ENCODE results near the gene RGS1. TPM values are rescaled to one million over a fixed set of nuclear protein-coding genes. Genes with fewer than 3 reads are reported as not detected.

The RGS1 gene
- total RNA-seq, 1 experiment from 2014 or later: not detected

DNA sequence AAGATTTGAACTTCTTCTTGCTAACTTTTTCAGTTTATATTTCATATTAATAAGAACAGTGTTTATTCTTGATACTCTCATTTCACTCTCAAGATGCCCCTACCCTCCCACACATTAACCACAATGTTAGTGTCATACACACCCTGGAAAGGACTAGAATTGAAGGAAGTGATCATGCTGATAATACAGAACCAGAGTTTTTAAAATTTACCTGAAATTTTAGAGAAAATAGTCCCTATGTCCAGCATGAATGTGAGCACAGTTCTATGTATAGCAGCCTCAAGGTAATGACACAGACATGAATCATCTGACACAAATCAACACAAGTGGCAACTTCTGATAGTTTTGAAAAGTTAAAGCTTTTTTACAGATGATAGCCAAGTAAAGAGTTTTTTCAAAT lies 26.0 kb downstream of the RGS1 start:
- Histone ChIP-seq H3K4me2 (ENCODE audit: low read length) (peak overlapping the region; percentile 19; the same call in 1 of the 2 replicates), H2AFZ (ENCODE audit: low read length) (no peak overlapping the region), H3K9me2 (replicated peaks; ENCODE audit: low read length) (no peaks in the 10 kb centered on the region), H3K4me3 (ENCODE audit: low read length) (no peak overlapping the region), H4K20me1 (ENCODE audit: low read length) (no peaks in the 10 kb centered on the region), H3K9ac (ENCODE audit: low read length) (no peak overlapping the region), H3K9me3 (ENCODE audit: low read length) (no peaks in the 10 kb centered on the region), H3K4me1 (ENCODE audit: insufficient read depth, low read length) (peaks cover 14% of the 10 kb centered on the region), H3K27ac (ENCODE audit: low read length) (no peak overlapping the region), H3K79me2 (ENCODE audit: low read length) (no peaks in the 10 kb centered on the region), H3F3A (ENCODE audit: low read length, unreplicated experiment) (no peaks in the 10 kb centered on the region), H3K36me3 (ENCODE audit: low read depth, low read length) (no peaks in the 10 kb centered on the region), H3K27me3 (ENCODE audit: low read length) (no peaks in the 10 kb centered on the region)
- POLR2A ChIA-PET (ENCODE audit: unreplicated experiment): no interaction called here
- CTCF ChIA-PET: interaction anchor here (0.6 kb wide), 1 partner anchor 206 kb away, joined by 3 read pairs; no protein-coding TSS in a partner anchor
- ATAC-seq: peak; percentile 90
- TF ChIP-seq EZH2phosphoT487 (IDR thresholded peaks at IDR 0.05; ENCODE audit: borderline replicate concordance, low read length) (no peak), EZH2 (IDR thresholded peaks at IDR 0.05; ENCODE audit: low read length, unreplicated experiment) (no peak)
- TF ChIP-seq, protein P1, sequence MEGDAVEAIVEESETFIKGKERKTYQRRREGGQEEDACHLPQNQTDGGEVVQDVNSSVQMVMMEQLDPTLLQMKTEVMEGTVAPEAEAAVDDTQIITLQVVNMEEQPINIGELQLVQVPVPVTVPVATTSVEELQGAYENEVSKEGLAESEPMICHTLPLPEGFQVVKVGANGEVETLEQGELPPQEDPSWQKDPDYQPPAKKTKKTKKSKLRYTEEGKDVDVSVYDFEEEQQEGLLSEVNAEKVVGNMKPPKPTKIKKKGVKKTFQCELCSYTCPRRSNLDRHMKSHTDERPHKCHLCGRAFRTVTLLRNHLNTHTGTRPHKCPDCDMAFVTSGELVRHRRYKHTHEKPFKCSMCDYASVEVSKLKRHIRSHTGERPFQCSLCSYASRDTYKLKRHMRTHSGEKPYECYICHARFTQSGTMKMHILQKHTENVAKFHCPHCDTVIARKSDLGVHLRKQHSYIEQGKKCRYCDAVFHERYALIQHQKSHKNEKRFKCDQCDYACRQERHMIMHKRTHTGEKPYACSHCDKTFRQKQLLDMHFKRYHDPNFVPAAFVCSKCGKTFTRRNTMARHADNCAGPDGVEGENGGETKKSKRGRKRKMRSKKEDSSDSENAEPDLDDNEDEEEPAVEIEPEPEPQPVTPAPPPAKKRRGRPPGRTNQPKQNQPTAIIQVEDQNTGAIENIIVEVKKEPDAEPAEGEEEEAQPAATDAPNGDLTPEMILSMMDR (conservative IDR thresholded peaks at IDR 0.05; ENCODE audit: low read depth, low read length): no peak
- intact Hi-C loops (cut with micrococcal nuclease): no loop called here
- peak; percentile 64 for DNase-seq
- no TSS peak for BruUV-seq (replicated peaks)

DNA sequence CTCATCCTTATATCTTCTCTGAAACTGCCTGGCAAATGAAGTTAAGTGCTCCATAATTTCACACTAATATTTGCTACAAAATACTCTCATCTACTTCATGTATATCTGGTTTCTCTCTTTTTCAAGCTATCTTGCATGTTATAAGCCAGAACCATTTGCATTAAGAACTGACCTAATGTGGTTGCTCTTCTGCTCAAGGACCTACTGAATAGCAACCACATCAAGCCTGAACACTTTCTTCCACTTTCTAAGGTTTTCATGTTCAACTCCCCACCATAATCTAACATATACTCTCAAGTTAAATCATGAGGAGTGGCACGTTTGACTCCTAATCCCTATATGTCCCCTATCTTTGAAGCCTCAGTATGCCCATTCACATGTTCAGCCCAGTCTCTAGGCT lies 27.2 kb downstream of the RGS1 start:
- Histone ChIP-seq H3K4me1 (ENCODE audit: insufficient read depth, low read length) (peaks cover 14% of the 10 kb centered on the region), H2AFZ (ENCODE audit: low read length) (no peak overlapping the region), H3K4me2 (ENCODE audit: low read length) (no peak overlapping the region), H3K36me3 (ENCODE audit: low read depth, low read length) (no peaks in the 10 kb centered on the region), H3K4me3 (ENCODE audit: low read length) (no peak overlapping the region), H3K27ac (ENCODE audit: low read length) (no peak overlapping the region), H3K9me3 (ENCODE audit: low read length) (no peaks in the 10 kb centered on the region), H3F3A (ENCODE audit: low read length, unreplicated experiment) (no peaks in the 10 kb centered on the region), H3K27me3 (ENCODE audit: low read length) (no peaks in the 10 kb centered on the region), H3K9me2 (replicated peaks; ENCODE audit: low read length) (no peaks in the 10 kb centered on the region), H3K9ac (ENCODE audit: low read length) (no peak overlapping the region), H3K79me2 (ENCODE audit: low read length) (no peaks in the 10 kb centered on the region), H4K20me1 (ENCODE audit: low read length) (no peaks in the 10 kb centered on the region)
- CTCF ChIA-PET: no interaction called here
- no peak for ATAC-seq
- TF ChIP-seq EZH2 (IDR thresholded peaks at IDR 0.05; ENCODE audit: low read length, unreplicated experiment): no peak
- TF ChIP-seq EZH2phosphoT487 (IDR thresholded peaks at IDR 0.05; ENCODE audit: borderline replicate concordance, low read length): no peak
- TF ChIP-seq, protein P1 (conservative IDR thresholded peaks at IDR 0.05; ENCODE audit: low read depth, low read length): no peak
- no TSS peak for BruUV-seq (replicated peaks)
- DNase-seq: no peak
- intact Hi-C loops (cut with micrococcal nuclease): no loop called here
- POLR2A ChIA-PET (ENCODE audit: unreplicated experiment): no interaction called here

DNA sequence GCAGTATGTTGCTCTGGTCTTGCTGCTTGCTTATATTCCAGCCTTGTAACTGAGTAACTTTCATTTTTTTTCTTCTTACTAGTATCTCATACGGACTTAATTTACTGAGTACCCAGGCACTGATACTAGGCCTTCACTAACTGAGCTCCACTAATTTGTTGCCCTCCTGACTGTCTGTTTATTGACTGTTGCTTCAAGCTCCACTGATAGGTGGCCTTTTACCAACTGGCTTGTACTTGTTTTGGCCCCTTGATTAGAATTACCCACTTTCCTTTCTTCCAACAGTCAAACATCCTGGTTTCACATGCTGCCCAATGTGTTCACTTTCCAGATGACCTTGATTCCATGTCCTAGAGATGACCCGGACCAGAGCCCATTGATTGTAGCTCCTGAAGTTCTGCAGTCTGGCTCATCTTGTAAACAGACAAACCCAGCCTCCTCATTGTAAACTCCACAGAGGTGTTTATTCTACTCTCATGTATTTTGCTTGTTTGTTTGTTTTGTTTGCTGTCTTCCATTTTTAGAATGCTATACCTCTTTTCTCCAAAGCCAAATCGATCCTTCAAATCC lies 27.7 kb downstream of the RGS1 start:
- TF ChIP-seq EZH2 (IDR thresholded peaks at IDR 0.05; ENCODE audit: low read length, unreplicated experiment): no peak
- TF ChIP-seq, protein P1 (conservative IDR thresholded peaks at IDR 0.05; ENCODE audit: low read depth, low read length): no peak
- no peak for TF ChIP-seq EZH2phosphoT487 (IDR thresholded peaks at IDR 0.05; ENCODE audit: borderline replicate concordance, low read length)
- Histone ChIP-seq H3K27ac (ENCODE audit: low read length) (no peak overlapping the region), H4K20me1 (ENCODE audit: low read length) (no peaks in the 10 kb centered on the region), H2AFZ (ENCODE audit: low read length) (no peak overlapping the region), H3K36me3 (ENCODE audit: low read depth, low read length) (no peaks in the 10 kb centered on the region), H3K9me3 (ENCODE audit: low read length) (no peaks in the 10 kb centered on the region), H3K4me2 (ENCODE audit: low read length) (no peak overlapping the region), H3K79me2 (ENCODE audit: low read length) (no peaks in the 10 kb centered on the region), H3F3A (ENCODE audit: low read length, unreplicated experiment) (no peaks in the 10 kb centered on the region), H3K9me2 (replicated peaks; ENCODE audit: low read length) (no peaks in the 10 kb centered on the region), H3K27me3 (ENCODE audit: low read length) (no peaks in the 10 kb centered on the region), H3K9ac (ENCODE audit: low read length) (no peak overlapping the region), H3K4me1 (ENCODE audit: insufficient read depth, low read length) (peaks cover 14% of the 10 kb centered on the region), H3K4me3 (ENCODE audit: low read length) (no peak overlapping the region)
- intact Hi-C loops (cut with micrococcal nuclease): no loop called here
- CTCF ChIA-PET: no interaction called here
- BruUV-seq (replicated peaks): no TSS peak
- no peak for DNase-seq
- ATAC-seq: no peak
- POLR2A ChIA-PET (ENCODE audit: unreplicated experiment): no interaction called here
